GM15510 (cell line): ENCODE measurements around the gene EXOC6B.

Experiments used
- POLR2A ChIP-seq: IDR thresholded peaks from 3 replicates; pipeline ENCODE4 v1.6.1; 2011; ENCODE audit warnings: borderline replicate concordance; ENCODE audit not compliant: insufficient read length; ENCODE audit errors: extremely low read depth

The EXOC6B gene

GRCh38 chr2:72172478-72172877 lies 653.4 kb downstream of the EXOC6B start:
- no peak for TF ChIP-seq POLR2A

GRCh38 chr2:72166279-72166678 lies 659.6 kb downstream of the EXOC6B start:
- no peak for TF ChIP-seq POLR2A

GRCh38 chr2:72165792-72166191 lies 660.0 kb downstream of the EXOC6B start:
- no peak for TF ChIP-seq POLR2A

GRCh38 chr2:72162574-72162973 lies 663.3 kb downstream of the EXOC6B start:
- TF ChIP-seq POLR2A, result no peak

GRCh38 chr2:72159211-72159993 lies 666.4 kb downstream of the EXOC6B start:
- TF ChIP-seq POLR2A, result no peak

- no peak for TF ChIP-seq POLR2A
Measured at GRCh38 chr2:72157871-72158771, 667.7 kb downstream of the EXOC6B start.

GRCh38 chr2:72156872-72157271 lies 669.0 kb downstream of the EXOC6B start:
- no peak for TF ChIP-seq POLR2A

- no peak for TF ChIP-seq POLR2A
Measured at GRCh38 chr2:72155737-72156136, 670.1 kb downstream of the EXOC6B start.

GRCh38 chr2:72155151-72155550 lies 670.7 kb downstream of the EXOC6B start:
- no peak for TF ChIP-seq POLR2A

- no peak for TF ChIP-seq POLR2A
Measured at GRCh38 chr2:72154386-72154975, 671.4 kb downstream of the EXOC6B start.

- no peak for TF ChIP-seq POLR2A
Measured at GRCh38 chr2:72153924-72154323, 671.9 kb downstream of the EXOC6B start.

GRCh38 chr2:72153026-72153791 lies 672.6 kb downstream of the EXOC6B start:
- no peak for TF ChIP-seq POLR2A

GRCh38 chr2:72150861-72151356 lies 674.9 kb downstream of the EXOC6B start:
- TF ChIP-seq POLR2A, result no peak

- TF ChIP-seq POLR2A, result no peak
Measured at GRCh38 chr2:72150157-72150860, 675.5 kb downstream of the EXOC6B start.
